ENCODE measurements around the gene DCAF6.

DCAF6 gene

GRCh38 chr1:168091720-168092550 lies 155.5 kb downstream of the DCAF6 start:
- TF ChIP-seq LEF1 (IDR thresholded peaks at IDR 0.05; ENCODE audit: borderline replicate concordance) (no peak), FOXA1 (IDR thresholded peaks at IDR 0.05) (no peak)
- DNase-seq (ENCODE audit: extremely low spot score) = peak; percentile 4
- ChIA-PET CTCF (interaction anchor here (0.8 to 3.5 kb wide), 3 partner anchors 8 to 144 kb away, joined by 3 to 8 read pairs (median 3); no protein-coding TSS in a partner anchor), POLR2A (no interaction called here)

- peak; percentile 33 for DNase-seq (ENCODE audit: extremely low spot score)
- ChIA-PET CTCF (interaction anchor here (0.8 to 3.5 kb wide), 2 partner anchors 9 to 11 kb away, joined by 3 to 8 read pairs; no protein-coding TSS in a partner anchor), POLR2A (no interaction called here)
- TF ChIP-seq SP1 (IDR thresholded peaks at IDR 0.05) = no peak
- no peak for TF ChIP-seq FOXM1 (IDR thresholded peaks at IDR 0.05; ENCODE audit: borderline replicate concordance)
- TF ChIP-seq ELF4 (IDR thresholded peaks at IDR 0.05) = no peak
- no peak for TF ChIP-seq HDGF (IDR thresholded peaks at IDR 0.05; ENCODE audit: borderline replicate concordance)
- TF ChIP-seq L3MBTL2 (conservative IDR thresholded peaks at IDR 0.05) = no peak
- TF ChIP-seq FOXA1 (IDR thresholded peaks at IDR 0.05) = no peak
- TF ChIP-seq NFRKB (IDR thresholded peaks at IDR 0.05) = no peak
- no peak for TF ChIP-seq LEF1 (IDR thresholded peaks at IDR 0.05; ENCODE audit: borderline replicate concordance)
- no peak for TF ChIP-seq TARDBP (IDR thresholded peaks at IDR 0.05)
- TF ChIP-seq ZNF384 (IDR thresholded peaks at IDR 0.05) = no peak
- TF ChIP-seq, protein P1, sequence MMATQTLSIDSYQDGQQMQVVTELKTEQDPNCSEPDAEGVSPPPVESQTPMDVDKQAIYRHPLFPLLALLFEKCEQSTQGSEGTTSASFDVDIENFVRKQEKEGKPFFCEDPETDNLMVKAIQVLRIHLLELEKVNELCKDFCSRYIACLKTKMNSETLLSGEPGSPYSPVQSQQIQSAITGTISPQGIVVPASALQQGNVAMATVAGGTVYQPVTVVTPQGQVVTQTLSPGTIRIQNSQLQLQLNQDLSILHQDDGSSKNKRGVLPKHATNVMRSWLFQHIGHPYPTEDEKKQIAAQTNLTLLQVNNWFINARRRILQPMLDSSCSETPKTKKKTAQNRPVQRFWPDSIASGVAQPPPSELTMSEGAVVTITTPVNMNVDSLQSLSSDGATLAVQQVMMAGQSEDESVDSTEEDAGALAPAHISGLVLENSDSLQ (IDR thresholded peaks at IDR 0.05) = no peak
- no peak for TF ChIP-seq ARNT (IDR thresholded peaks at IDR 0.05)
- TF ChIP-seq FOXK2 (IDR thresholded peaks at IDR 0.05) = no peak
- no peak for TF ChIP-seq CTBP1 (IDR thresholded peaks at IDR 0.05; ENCODE audit: borderline replicate concordance)
- no peak for TF ChIP-seq BHLHE40 (IDR thresholded peaks at IDR 0.05; ENCODE audit: borderline replicate concordance)
- TF ChIP-seq SUZ12 (IDR thresholded peaks at IDR 0.05) = no peak
These were observed 156.3 kb downstream of the DCAF6 start for GRCh38 chr1:168092566-168093355.

GRCh38 chr1:168093616-168094015 lies 157.1 kb downstream of the DCAF6 start:
- ChIA-PET CTCF (interaction anchor here (3.5 kb wide), 1 partner anchor 11 kb away, joined by 8 read pairs; no protein-coding TSS in a partner anchor), POLR2A (interaction anchor here (0.6 kb wide), 1 partner anchor 8 kb away, joined by 3 read pairs; no protein-coding TSS in a partner anchor)
- TF ChIP-seq CTBP1 (IDR thresholded peaks at IDR 0.05; ENCODE audit: borderline replicate concordance) (no peak), TARDBP (IDR thresholded peaks at IDR 0.05) (no peak), ARNT (IDR thresholded peaks at IDR 0.05) (no peak), BHLHE40 (IDR thresholded peaks at IDR 0.05; ENCODE audit: borderline replicate concordance) (no peak), FOXK2 (IDR thresholded peaks at IDR 0.05) (no peak), LEF1 (IDR thresholded peaks at IDR 0.05; ENCODE audit: borderline replicate concordance) (no peak), HDGF (IDR thresholded peaks at IDR 0.05; ENCODE audit: borderline replicate concordance) (no peak), FOXM1 (IDR thresholded peaks at IDR 0.05; ENCODE audit: borderline replicate concordance) (no peak), L3MBTL2 (conservative IDR thresholded peaks at IDR 0.05) (no peak), SP1 (IDR thresholded peaks at IDR 0.05) (no peak), SUZ12 (IDR thresholded peaks at IDR 0.05) (no peak), ELF4 (IDR thresholded peaks at IDR 0.05) (no peak), NFRKB (IDR thresholded peaks at IDR 0.05) (no peak), ZNF384 (IDR thresholded peaks at IDR 0.05) (no peak), FOXA1 (IDR thresholded peaks at IDR 0.05) (no peak)
- TF ChIP-seq, protein P1 (IDR thresholded peaks at IDR 0.05) = no peak
- no peak for DNase-seq (ENCODE audit: extremely low spot score)

DNA sequence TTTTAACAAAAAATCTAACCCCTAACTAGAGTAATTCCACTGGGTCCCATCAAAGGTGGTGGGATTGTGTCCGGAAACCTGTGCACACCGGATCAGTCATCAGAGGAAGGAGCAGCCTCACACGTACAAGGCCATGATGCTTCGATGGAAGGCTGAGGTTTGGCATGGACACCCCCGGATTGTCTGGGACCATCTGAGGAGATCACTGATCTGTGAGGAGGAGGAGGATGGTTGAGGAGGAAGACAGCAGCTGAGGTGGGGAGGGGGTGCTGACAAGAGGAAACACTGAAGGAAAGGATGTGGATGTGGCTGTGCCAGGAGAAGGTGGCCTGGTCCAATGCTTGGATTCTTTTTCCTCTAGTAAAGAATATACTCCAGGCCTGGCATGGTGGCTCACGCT lies 159.0 kb downstream of the DCAF6 start:
- no peak for DNase-seq (ENCODE audit: extremely low spot score)
- ChIA-PET CTCF (interaction anchor here (0.8 kb wide), 2 partner anchors 11 to 505 kb away, joined by 3 to 4 read pairs; no protein-coding TSS in a partner anchor), POLR2A (no interaction called here)
- TF ChIP-seq ELF4 (IDR thresholded peaks at IDR 0.05) (no peak), FOXA1 (IDR thresholded peaks at IDR 0.05) (no peak), ZNF384 (IDR thresholded peaks at IDR 0.05) (no peak), NFRKB (IDR thresholded peaks at IDR 0.05) (no peak), L3MBTL2 (conservative IDR thresholded peaks at IDR 0.05) (no peak), BHLHE40 (IDR thresholded peaks at IDR 0.05; ENCODE audit: borderline replicate concordance) (no peak), SP1 (IDR thresholded peaks at IDR 0.05) (no peak), TARDBP (IDR thresholded peaks at IDR 0.05) (no peak), ARNT (IDR thresholded peaks at IDR 0.05) (no peak), HDGF (IDR thresholded peaks at IDR 0.05; ENCODE audit: borderline replicate concordance) (no peak), FOXK2 (IDR thresholded peaks at IDR 0.05) (no peak), SUZ12 (IDR thresholded peaks at IDR 0.05) (no peak)
- TF ChIP-seq, protein P1 (IDR thresholded peaks at IDR 0.05) = no peak

GRCh38 chr1:168096296-168097165 lies 160.0 kb downstream of the DCAF6 start:
- TF ChIP-seq ZNF384 (IDR thresholded peaks at IDR 0.05) = no peak
- no peak for TF ChIP-seq ARNT (IDR thresholded peaks at IDR 0.05)
- TF ChIP-seq LEF1 (IDR thresholded peaks at IDR 0.05; ENCODE audit: borderline replicate concordance) = no peak
- TF ChIP-seq BHLHE40 (IDR thresholded peaks at IDR 0.05; ENCODE audit: borderline replicate concordance) = no peak
- no peak for TF ChIP-seq NFRKB (IDR thresholded peaks at IDR 0.05)
- TF ChIP-seq FOXA1 (IDR thresholded peaks at IDR 0.05) = no peak
- TF ChIP-seq HDGF (IDR thresholded peaks at IDR 0.05; ENCODE audit: borderline replicate concordance) = no peak
- TF ChIP-seq L3MBTL2 (conservative IDR thresholded peaks at IDR 0.05) = no peak
- TF ChIP-seq, protein P1 (IDR thresholded peaks at IDR 0.05) = no peak
- no peak for TF ChIP-seq SUZ12 (IDR thresholded peaks at IDR 0.05)
- no peak for TF ChIP-seq FOXK2 (IDR thresholded peaks at IDR 0.05)
- TF ChIP-seq SP1 (IDR thresholded peaks at IDR 0.05) = no peak
- no peak for TF ChIP-seq FOXM1 (IDR thresholded peaks at IDR 0.05; ENCODE audit: borderline replicate concordance)
- TF ChIP-seq TARDBP (IDR thresholded peaks at IDR 0.05) = no peak
- ChIA-PET CTCF (no interaction called here), POLR2A (no interaction called here)
- no peak for DNase-seq (ENCODE audit: extremely low spot score)

Measured in HEK293T (cell line).